NCI-H1417 (cell line): ENCODE measurements around the gene C1orf198.

ENCODE experiments used
- DNase-seq, 3 experiments: peaks; one replicate each; lab custom pipeline; 2025; lab: John Stamatoyannopoulos, UW

The C1orf198 gene

GRCh38 chr1:230892018-230892491 lies 23.7 kb upstream of the C1orf198 start:
- no peak for DNase-seq

GRCh38 chr1:230891413-230891812 lies 23.1 kb upstream of the C1orf198 start:
- DNase-seq, result no peak

- no peak for DNase-seq
Measured at GRCh38 chr1:230884646-230885045, 16.3 kb upstream of the C1orf198 start.

GRCh38 chr1:230883967-230884366 lies 15.6 kb upstream of the C1orf198 start:
- no peak for DNase-seq

GRCh38 chr1:230879778-230880177 lies 11.5 kb upstream of the C1orf198 start:
- no peak for DNase-seq

- no peak for DNase-seq
Measured at GRCh38 chr1:230878591-230878990, 10.3 kb upstream of the C1orf198 start.

- DNase-seq, result no peak
Measured at GRCh38 chr1:230877924-230878590, 9.7 kb upstream of the C1orf198 start.

GRCh38 chr1:230877146-230877923 lies 9.0 kb upstream of the C1orf198 start:
- no peak for DNase-seq

- DNase-seq, result no peak
Measured at GRCh38 chr1:230876660-230877059, 8.3 kb upstream of the C1orf198 start.

GRCh38 chr1:230875370-230875769 lies 7.0 kb upstream of the C1orf198 start:
- DNase-seq, result no peak

GRCh38 chr1:230870916-230871315 lies 2.6 kb upstream of the C1orf198 start:
- no peak for DNase-seq

GRCh38 chr1:230869500-230869899 lies 1.2 kb upstream of the C1orf198 start:
- DNase-seq, result no peak

GRCh38 chr1:230868736-230869385 lies 540 bp upstream of the C1orf198 start:
- peak; percentile 35 to 85 (median 80) for DNase-seq

- peak in 1 of 3 experiments; percentile 28 for DNase-seq
Measured at GRCh38 chr1:230867101-230867902, 1.0 kb downstream of the C1orf198 start.

- no peak for DNase-seq
Measured at GRCh38 chr1:230866171-230867070, 1.9 kb downstream of the C1orf198 start.

GRCh38 chr1:230865062-230865817 lies 3.1 kb downstream of the C1orf198 start:
- no peak for DNase-seq

GRCh38 chr1:230864441-230864840 lies 3.9 kb downstream of the C1orf198 start:
- no peak for DNase-seq

- no peak for DNase-seq
Measured at GRCh38 chr1:230863449-230863848, 4.9 kb downstream of the C1orf198 start.

- no peak for DNase-seq
Measured at GRCh38 chr1:230861970-230862595, 6.2 kb downstream of the C1orf198 start.

GRCh38 chr1:230861489-230861888 lies 6.8 kb downstream of the C1orf198 start:
- no peak for DNase-seq
